A673 (cell line): ENCODE measurements around the gene GOLPH3.

Experiments
- EZH2 ChIP-seq: fragments of 200-600 bp; sonication (generic); IDR thresholded peaks from 2 replicates; pipeline ENCODE4 v1.6.1; 2017; ENCODE audit warnings: borderline replicate concordance, low read depth, mild to moderate bottlenecking, mixed read lengths, antibody characterized with exemption, low read length; ENCODE audit not compliant: poor library complexity, severe bottlenecking
- TF ChIP-seq, protein P1 (sequence below): fragments of 300-800, 200-600 bp; sonication (generic); conservative IDR thresholded peaks from 2 replicates; pipeline ENCODE4 v1.5.1; 2017; ENCODE audit warnings: low read depth, mild to moderate bottlenecking, antibody characterized with exemption, low read length, moderate library complexity, mixed read lengths

DNA sequence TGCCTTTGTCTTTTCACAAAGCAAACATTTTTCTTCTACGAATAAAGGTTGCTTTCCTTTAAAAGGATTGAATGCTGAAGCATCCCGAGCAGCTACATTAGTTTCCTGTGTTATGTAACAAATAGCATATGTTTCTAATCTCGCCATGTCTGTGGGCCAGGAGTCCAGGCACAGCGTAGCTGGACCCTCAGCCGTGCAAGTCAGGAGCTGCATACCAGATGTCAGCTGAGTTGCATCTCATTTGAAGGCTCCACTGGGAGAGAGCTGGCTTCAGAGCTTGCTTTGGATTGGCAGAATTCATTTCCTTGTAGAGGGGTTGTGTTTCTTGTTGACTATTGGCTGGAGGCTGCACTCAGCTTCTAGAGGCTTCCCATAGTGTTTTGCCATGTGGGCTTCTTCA, 16.0 kb upstream of the GOLPH3 start:
- TF ChIP-seq, protein P1, sequence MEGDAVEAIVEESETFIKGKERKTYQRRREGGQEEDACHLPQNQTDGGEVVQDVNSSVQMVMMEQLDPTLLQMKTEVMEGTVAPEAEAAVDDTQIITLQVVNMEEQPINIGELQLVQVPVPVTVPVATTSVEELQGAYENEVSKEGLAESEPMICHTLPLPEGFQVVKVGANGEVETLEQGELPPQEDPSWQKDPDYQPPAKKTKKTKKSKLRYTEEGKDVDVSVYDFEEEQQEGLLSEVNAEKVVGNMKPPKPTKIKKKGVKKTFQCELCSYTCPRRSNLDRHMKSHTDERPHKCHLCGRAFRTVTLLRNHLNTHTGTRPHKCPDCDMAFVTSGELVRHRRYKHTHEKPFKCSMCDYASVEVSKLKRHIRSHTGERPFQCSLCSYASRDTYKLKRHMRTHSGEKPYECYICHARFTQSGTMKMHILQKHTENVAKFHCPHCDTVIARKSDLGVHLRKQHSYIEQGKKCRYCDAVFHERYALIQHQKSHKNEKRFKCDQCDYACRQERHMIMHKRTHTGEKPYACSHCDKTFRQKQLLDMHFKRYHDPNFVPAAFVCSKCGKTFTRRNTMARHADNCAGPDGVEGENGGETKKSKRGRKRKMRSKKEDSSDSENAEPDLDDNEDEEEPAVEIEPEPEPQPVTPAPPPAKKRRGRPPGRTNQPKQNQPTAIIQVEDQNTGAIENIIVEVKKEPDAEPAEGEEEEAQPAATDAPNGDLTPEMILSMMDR = no peak
- no peak for TF ChIP-seq EZH2
